Tongue (tissue), 2 donors: ENCODE results near the gene MOB1B. TPM values are rescaled to one million over a fixed set of nuclear protein-coding genes. Genes with fewer than 3 reads are reported as not detected.
A peak's percentile ranks its signal among the peaks of the same experiment; 100 is the strongest.
"Not testable (repeated sequence)": the region's sequence is repeated elsewhere in the genome, so short reads cannot be mapped to it uniquely, and the experiment has no call there.

ENCODE experiments used
- DNase-seq: peaks from one replicate; pipeline ENCODE4 v3.0.0-alpha.2; 2015
- total RNA-seq: library from RNA; depleted of rRNA; stranded (reverse); fragments of >200 nt; gene quantifications from one replicate; pipeline ENCODE4 v1.2.3, GENCODE V29; 2014

MOB1B gene
- total RNA-seq, 1 donor from 2014 or later, result 39.2 TPM

DNA sequence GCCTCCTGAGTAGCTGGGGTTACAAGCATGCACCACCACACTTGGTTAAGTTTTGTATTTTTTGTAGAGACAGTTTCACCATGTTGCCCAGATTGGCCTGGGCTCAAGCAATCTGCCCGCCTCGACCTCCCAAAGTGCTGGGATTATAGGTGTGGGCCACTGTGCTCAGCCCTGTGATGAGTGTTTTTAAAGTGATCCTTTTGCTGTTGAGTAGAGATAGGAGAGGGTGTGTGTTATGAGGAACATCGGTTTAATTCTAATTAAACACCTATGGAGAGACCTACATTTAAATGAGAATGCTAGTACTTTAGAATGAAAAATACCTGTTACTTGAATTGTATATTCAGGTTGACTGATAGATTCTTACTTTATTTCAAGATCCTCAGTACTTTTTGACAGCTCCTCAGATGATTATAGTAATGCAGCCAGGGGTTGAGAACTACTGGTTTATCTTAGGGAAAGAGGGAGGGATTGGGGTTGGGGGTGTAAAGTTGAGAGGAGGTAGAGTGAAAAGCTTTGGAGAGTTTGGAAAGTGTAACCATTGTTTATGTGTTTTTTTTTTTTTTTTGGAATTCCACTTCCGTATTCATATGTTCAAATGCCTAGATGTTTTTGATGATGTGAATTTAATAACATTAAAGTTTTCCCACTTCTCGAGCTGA lies 54.5 kb downstream of the MOB1B start:
- DNase-seq, result no peak

DNA sequence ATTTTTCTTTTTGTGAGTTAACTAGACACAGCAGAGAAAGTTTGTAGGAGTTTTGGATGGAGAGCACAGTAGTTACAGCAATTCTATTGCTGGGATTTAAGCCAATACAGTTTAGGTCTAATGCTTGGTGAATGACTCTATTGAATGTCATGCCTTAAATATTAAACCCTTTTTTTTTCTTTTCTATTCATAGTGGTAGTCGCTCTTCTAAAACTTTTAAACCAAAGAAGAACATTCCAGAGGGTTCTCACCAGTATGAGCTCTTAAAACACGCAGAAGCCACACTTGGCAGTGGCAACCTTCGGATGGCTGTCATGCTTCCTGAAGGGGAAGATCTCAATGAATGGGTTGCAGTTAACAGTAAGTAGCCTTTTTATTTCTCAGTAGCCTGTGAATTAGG lies 56.5 kb downstream of the MOB1B start:
- no peak for DNase-seq

DNA sequence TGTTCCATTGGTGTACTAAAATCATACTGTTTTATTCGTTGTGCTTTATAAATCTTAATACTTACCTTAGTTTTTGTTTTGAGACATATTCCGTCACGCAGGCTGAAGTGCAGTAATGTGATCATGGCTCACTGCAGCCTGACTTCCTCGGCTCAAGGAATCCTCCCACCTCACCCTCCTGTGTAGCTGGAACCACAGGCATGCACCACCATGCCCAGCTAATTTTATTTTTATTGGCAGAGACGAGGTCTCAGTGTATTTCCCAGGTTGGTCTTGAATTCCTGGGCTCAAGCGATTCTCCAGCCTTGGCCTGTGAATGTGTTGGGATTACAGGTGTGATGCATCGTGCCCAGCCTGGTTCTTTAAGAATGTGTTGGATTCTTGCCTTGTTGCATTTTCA lies 66.9 kb downstream of the MOB1B start:
- DNase-seq, result no peak

DNA sequence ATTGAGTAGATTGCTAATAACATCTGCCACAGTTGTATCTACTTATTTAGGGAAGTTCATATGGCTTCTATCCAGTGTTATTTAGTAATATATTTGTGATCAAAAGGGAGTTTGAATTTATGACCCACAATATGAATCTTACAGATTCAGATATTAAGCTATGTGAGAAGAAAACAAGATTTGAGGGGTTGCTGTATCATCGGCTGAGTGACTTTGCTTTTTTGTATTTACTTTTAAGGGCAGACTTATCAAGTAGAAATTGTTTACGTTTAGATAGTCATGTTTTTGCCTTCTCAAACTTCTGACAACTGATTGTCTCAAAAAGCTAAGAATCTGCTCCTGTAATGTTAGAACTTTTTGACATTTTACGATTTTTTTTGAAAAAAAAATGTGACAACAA lies 74.1 kb downstream of the MOB1B start:
- DNase-seq, result no peak

DNA sequence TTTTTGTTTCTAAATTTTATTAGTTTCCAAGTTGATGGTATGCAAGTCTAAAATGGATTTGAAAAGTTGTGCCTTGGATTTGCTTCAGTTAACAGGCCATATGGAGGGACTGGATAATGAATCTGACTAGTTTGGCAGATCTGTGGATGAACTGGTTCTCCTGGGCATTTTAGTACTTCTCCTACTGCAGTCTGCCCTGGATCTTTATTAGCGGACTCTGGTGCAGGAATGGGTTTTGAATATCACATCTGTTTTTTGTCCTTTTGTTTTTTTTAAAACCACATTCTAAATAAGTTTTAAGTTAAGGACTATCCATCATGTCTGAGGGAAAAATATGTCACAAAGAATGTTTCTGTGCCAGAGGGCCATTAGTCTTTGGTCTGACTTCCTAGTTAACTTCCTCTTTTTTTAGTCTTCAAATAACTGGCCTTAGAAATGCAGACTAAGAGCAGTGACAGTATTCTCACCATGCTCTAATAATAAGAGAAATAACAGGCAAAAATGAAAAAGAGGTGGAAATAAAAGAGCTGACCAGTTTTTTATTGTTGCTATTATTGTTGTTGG lies 77.4 kb downstream of the MOB1B start:
- no peak for DNase-seq

DNA sequence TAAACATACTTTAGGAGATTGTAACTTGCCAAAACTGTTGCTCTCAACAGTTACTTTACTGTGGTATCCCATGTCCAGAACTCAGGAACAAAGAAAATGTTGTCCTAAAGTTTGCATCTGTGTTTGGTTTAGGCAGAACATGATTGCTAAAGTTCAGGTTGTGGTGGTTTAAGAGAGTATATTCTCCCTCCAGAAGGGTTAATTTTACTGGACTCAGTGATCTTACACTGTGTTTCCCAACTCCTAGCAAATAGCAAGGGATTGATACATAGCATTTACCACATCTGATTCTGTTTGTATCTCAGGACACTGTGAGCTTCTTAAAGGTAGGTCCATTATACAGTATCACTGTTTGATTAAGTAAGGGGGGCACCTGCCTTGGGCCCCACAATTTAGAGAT lies 78.0 kb downstream of the MOB1B start:
- DNase-seq, result no peak

DNA sequence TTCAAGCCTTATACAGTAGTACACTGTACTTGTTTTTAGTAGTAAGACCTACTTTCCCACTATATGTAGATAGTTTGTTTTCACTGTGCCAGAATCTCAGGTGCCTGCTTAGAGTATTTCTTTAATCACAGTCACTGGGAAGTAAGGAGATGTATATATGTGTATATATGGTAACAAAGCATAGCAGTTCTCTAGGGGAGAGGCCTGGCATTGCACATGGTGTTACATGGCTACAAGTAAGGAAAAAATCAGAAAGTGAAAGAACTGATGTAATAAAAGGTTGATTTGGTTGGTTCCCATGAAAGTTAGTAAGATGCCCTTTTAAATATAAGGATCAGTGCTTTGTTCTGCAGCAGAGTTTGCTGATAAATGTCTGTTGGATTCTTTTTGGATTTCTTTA lies 81.9 kb downstream of the MOB1B start:
- DNase-seq, result no peak

DNA sequence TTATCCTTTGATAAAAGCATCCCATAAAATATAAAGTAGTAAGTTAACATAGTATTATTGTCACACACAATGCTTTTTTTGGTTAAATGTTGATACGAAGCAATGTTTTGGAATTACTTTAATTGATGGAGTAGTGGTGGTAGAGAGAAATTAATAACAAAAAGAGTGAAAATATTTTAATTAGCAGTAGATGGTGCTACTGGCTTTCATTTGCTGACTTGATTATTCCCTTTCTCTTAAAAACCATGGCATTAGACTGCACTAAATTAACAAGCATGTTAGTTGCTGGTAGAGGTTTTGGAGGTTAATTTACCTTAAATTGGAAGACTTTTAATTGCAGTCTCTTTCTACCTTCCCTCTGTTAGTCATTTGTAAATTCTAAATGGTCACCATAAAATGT lies 82.4 kb downstream of the MOB1B start:
- DNase-seq, result no peak

DNA sequence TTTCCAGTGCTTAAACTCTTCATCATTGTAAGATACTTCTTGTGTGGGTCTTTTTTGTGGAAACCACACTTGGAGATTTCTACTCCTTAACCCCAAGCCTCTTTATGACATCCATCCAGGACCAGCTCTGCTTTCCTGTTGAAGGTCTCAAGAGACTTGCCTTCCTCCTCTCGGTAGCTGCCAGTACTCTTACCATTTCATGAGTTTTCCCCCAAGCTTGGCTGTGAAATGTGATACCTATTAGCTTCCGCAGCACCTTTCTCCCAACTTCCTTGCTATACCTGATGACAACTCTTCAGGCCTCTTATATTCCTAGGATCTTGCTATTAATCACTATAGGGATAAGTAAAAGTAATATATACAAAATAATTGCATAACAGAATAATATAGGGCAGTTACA lies 89.4 kb downstream of the MOB1B start:
- DNase-seq, result no peak

DNA sequence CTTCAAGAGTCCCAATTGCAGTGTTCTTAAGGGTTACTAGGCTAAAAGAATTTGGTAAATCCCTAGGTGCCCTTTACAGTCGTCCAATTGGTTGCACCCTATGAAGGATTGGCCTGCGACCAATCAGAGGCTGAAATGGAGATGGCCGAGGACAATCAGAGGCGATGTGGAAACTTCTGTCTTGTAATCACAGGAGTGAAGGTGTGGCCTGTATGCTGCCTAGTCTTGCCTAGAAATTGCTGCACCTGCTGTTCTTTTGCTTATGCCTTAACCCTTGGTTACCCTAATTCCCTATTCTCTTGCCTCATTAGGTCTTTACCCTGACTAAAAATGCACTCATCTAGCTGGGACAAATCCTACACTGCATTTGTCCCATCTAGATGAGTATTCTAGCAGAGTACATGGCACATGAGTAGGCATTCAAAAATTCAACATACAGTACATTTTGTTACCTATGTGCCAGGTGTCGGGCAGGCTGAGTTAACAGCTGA lies 90.3 kb downstream of the MOB1B start:
- no peak for DNase-seq

DNA sequence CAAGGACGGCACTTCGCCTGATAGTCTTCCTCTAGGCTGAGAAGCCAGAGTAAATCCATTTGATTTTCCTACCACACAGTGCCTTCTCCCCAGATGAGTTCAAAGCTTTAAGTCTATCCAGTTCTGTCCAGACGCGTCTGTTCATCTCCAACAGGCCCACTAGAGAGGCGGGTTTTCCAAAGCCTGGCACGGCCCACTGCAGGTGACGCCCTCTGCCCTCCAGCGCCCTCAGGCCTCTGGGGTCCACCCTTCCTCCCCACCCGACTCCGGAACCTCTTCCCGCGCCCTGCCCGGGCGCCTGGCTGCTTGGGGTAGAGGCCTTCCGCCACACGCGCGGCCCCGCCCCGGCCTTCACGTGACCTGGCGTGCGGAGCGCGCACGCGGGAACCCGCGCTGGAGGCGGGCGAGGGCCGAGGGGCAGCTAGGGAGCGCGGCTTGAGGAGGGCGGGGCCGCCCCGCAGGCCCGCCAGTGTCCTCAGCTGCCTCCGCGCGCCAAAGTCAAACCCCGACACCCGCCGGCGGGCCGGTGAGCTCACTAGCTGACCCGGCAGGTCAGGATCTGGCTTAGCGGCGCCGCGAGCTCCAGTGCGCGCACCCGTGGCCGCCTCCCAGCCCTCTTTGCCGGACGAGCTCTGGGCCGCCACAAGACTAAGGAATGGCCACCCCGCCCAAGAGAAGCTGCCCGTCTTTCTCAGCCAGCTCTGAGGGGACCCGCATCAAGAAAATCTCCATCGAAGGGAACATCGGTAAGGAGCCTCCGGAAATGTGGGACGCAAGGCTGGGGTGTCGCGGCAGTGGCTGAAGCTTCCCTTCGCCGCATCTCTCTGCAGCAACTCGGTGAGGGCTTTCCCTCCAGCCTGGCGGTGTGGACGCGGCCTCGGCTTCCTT lies 91.3 kb downstream of the MOB1B start, which contains the start of gene DCK:
Gene DCK (plus strand): TSS at position 469 of the 888 bp plus-strand sequence. CDS start 187 bp downstream, at position 656.
- DNase-seq, result peak; percentile 96

DNA sequence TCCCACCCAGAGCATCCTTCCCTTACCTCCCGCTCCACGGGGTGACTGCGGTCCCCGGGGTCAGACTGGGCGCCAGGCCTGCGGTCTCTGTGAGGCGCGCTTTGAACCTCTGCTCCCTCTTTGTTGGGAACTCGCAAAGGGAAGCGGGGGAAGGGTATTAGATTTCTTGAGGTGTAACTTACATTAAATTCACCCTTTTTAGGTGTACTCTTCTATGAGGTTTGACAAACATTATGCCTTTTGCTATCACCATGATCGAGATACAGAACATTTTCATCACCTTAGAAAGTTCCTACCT lies 91.8 kb downstream of the MOB1B start:
- no peak for DNase-seq

DNA sequence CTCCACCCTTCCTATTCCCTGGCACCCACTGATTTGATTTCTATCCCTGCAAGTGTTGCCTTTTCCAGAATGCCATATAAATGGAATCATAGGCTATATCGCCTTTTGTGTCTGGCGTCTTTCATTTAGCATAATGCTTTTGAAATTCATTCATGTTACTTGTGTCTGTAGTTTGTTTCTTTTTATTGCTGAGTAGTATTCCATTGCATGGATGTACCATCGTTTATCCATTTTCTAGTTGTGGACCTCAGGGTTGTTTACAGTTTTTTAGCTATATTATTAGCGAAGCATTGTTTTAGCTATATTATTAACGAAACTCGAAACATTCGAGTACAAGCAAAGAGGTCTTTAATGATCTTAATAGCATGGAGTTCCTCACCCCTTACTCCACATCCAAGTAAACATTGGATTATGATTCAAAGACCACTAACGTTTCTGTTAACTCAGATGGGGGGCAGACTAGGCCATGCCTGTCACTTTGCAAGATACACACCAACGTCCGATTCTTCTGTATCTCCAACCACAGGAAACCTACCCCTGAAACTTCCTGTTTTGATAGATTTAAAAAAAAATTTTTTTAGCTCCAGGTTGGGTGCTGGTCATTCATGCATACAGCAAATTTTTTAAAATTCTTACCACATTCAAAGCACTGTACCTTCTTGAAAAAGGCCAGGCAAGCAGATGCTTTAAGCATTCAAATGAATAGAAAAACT lies 92.4 kb downstream of the MOB1B start:
- DNase-seq, result peak; percentile 16

DNA sequence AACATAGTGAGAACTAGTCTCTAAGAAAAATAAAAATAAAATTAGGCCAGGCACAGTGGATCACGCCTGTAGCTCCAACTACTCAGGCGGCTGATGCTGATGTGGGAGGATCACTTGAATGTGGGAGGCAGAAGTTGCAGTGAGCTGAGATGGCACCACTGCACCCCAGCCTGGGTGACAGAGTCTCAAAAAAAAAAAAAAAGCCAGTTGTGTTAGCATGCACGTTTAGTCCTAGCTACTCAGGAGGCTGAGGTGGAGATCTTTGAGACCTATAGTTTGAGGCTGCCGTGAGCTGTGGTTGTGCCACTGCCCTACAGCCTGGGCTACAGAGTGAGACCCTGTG lies 93.8 kb downstream of the MOB1B start:
- DNase-seq, result no peak

DNA sequence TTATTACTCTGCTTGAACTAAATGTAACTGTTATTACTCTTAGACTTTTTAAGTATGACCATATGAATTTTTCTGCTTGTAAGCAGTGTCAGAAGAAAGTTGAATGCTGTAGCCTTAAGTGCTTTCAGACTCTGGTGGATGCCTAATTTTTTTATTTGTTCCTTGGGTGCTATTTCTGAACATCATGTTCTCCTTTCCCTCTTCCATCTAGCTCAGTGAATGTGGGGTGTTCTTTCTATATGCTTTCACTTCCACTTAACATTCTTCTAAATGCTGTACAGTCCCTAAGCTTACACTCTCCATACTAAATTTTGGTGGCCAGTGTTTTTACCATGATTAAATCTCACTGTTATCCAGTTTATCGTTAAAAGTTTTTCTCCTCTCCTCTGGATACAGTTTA lies 94.9 kb downstream of the MOB1B start:
- no peak for DNase-seq

DNA sequence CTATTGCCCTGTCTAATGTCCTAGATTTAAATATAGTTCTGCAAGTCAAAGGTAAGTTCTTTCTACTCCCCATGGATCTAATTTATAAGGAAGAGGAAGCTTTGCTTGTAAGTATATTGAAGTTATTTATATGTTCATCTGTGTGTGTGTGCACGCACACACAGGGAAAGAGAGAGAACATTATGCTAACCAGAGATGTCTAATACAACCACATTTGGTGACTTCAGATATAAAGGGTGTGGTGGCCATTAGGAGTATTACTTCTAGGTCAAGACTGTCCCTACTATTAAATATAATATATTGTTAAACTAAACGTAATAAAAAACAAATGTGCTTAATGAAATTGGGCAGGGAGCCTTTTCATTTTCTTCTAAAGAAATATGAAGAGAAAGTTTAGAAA lies 95.4 kb downstream of the MOB1B start:
- DNase-seq, result no peak

DNA sequence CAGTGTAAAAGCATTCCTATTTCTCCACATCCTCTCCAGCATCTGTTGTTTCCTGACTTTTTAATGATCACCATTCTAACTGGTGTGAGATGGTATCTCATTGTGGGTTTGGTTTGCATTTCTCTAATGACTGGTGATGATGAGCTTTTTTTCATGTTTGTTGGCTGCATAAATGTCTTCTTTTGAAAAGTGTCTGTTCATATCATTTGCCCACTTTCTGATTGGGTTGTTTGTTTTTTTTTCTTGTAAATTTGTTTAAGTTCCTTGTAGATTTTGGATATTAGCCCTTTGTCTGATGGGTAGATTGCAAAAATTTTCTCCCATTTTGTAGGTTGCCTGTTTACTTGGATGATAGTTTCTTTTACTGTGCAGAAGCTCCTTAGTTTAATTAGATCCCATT lies 97.5 kb downstream of the MOB1B start:
- DNase-seq, result not testable (repeated sequence)

DNA sequence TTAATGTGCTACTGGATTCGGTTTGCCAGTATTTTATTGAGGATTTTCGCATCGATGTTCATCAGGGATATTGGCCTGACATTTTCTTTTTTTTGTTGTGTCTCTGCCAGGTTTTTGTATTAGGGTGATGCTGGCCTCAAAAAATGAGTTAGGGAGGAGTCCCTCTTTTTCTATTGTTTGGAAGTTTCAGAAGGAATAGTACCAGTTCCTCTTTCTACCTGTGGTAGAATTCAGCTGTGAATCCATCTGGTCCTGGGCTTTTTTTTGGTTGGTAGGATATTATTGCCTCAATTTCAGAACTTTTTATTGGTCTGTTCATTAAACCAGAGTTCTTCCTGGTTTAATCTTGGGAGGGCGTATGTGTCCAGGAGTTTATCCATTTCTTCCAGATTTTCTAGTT lies 99.2 kb downstream of the MOB1B start:
- not testable (repeated sequence) for DNase-seq

DNA sequence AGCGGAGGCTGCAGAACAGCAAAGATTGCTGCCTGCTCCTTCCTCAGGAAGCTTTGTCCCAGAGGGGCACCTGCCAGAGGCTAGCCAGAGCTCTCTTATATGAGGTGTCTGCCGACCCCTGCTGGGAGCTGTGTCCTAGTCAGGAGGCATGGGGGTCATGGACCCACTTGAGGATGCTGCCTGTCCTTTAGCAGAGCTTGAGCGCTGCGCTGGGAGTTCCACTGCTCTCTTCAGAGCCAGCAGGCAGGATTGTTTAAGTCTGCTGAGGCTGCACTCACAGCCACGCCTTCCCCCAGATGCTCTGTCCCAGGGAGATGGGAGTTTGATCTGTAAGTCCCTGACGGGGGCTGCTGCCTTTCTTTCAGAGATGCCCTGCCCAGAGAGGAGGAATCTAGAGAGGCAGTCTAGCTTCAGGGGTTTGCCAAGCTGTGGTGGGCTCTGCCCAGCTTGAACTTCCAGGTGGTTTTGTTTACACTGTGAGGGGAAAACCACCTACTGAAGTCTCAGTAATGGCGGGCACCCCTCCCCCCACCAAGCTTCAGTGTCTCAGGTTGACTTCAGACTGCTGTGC lies 102.2 kb downstream of the MOB1B start:
- DNase-seq, result no peak

DNA sequence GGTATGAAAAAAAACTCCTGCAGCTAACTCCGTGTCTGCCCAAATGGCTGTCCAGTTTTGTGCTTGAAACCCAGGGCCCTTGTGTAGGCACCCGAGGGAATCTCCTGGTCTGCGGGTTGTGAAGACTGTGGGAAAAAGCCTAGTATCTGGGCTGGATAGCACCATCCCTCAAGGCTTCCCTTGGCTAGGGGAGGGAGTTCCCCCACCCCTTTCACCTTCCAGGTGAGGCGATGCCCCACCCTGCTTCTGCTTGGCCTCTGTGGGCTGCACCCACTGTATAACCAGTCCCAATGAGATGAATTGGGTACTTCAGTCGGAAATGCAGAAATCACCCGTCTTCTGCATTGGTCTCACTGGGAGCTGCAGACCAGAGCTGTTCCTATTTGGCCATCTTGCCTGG lies 102.9 kb downstream of the MOB1B start:
- not testable (repeated sequence) for DNase-seq

DNA sequence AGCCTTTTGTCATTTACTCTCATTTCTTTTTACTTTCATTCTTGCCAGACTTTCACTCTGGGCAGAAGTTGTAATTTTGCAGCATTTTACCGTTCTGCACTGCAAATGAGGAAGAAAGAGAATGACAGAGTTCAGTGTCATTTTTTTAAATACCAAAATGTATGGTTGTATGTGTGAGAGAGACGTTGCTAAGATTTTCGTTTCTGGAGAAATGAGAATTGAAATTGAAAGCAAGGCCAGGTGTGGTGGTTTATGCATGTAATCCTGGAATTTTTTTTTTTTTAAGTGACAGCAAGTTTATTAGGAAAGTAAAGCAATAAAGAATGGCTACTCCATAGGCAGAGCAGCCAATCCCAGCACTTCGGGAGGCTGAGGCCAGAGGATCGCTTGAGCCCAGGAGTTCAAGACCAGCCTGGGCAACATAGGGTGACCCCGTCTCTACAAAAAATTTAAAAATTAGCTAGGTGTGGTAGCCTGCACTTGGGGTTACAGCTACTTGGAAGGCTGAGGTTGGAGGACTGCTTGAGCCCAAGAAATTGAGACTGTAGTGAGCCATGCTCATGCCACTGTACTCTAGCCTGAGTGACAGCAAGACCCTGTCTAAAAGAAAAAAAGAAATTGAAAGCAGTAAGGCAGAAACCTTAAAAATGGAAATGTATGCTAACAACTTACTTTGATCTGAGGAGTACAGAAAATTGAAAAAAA lies 104.2 kb downstream of the MOB1B start:
- no peak for DNase-seq

DNA sequence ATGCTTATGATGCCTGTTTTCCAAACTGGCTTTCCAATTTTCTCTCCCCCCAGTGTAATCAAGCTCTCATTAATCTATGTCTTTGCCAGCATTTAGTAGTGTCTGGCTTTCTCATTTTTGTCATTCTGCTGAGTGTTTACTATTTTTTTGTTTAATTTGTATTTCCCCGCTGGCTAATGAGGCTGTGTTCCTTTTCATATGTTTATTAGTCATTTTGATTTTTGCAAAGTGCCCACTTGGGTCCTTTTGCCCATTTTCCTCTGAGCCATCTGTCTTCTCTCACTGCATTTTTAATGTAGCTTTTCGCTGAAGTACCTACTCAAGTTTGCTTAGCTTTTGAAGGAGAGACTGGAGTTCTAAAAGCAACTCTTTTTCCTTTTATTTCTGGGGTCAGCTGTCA lies 106.0 kb downstream of the MOB1B start:
- DNase-seq, result no peak
